ENCODE results near the gene AP3B1. TPM values are rescaled to one million over a fixed set of nuclear protein-coding genes. Genes with fewer than 3 reads are reported as not detected.

Gene AP3B1
- total RNA-seq, 6 donors from 2014 or later: 25.7 to 66.9 (median 37.8) TPM

GRCh38 chr5:77985247-77985646, 309.3 kb downstream of the AP3B1 start:
- Histone ChIP-seq H3K9me3 (no peaks in the 10 kb centered on the region), H3K4me3 (no peak overlapping the region), H3K27me3 (no peaks in the 10 kb centered on the region), H3K4me1 (no peaks in the 10 kb centered on the region), H3K36me3 (no peaks in the 10 kb centered on the region), H3K27ac (no peak overlapping the region)
- ATAC-seq (ENCODE audit: low FRiP score in 2 of 2) (no peak), DNase-seq (no peak)
- 31 to 71% methylated on average over 3 of the region's 3 CpGs for WGBS, 2 donors
- TF ChIP-seq POLR2AphosphoS5 (IDR thresholded peaks at IDR 0.05) (no peak), POLR2A (IDR thresholded peaks at IDR 0.05) (no peak), EP300 (IDR thresholded peaks at IDR 0.05) (no peak)
- TF ChIP-seq, protein P1, sequence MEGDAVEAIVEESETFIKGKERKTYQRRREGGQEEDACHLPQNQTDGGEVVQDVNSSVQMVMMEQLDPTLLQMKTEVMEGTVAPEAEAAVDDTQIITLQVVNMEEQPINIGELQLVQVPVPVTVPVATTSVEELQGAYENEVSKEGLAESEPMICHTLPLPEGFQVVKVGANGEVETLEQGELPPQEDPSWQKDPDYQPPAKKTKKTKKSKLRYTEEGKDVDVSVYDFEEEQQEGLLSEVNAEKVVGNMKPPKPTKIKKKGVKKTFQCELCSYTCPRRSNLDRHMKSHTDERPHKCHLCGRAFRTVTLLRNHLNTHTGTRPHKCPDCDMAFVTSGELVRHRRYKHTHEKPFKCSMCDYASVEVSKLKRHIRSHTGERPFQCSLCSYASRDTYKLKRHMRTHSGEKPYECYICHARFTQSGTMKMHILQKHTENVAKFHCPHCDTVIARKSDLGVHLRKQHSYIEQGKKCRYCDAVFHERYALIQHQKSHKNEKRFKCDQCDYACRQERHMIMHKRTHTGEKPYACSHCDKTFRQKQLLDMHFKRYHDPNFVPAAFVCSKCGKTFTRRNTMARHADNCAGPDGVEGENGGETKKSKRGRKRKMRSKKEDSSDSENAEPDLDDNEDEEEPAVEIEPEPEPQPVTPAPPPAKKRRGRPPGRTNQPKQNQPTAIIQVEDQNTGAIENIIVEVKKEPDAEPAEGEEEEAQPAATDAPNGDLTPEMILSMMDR (IDR thresholded peaks at IDR 0.05): no peak

DNA sequence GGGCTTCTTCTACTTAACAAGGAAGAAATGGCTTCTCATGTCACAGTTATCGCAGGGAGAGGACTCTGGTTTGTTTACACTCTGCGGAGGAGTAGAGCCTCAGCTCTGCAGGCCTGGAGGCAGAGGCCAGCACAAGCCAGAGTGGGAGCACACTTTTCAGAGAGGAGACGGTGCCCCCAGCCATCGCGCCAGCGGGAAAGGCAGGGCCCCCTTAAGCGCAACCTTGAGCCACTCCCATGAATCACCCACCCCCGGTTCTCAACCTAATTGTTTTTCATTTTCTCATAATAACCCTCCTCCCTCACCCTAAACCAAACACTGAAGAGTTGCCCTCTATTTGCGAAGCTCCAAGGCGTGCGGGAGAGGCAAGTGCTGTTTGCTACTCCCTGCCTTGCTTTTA, 309.9 kb downstream of the AP3B1 start:
- H3K27me3 ChIP-seq: no peaks in the 10 kb centered on the region
- ATAC-seq (ENCODE audit: low FRiP score in 2 of 2): no peak
- peak in 1 of 2 donors; percentile 46 for DNase-seq
- no peaks in the 10 kb centered on the region for H3K9me3 ChIP-seq
- H3K4me1 ChIP-seq: no peaks in the 10 kb centered on the region
- TF ChIP-seq EP300 (IDR thresholded peaks at IDR 0.05): no peak
- TF ChIP-seq POLR2A (IDR thresholded peaks at IDR 0.05): no peak
- TF ChIP-seq, protein P1 (IDR thresholded peaks at IDR 0.05): no peak
- no peak for TF ChIP-seq POLR2AphosphoS5 (IDR thresholded peaks at IDR 0.05)
- H3K27ac ChIP-seq: no peak overlapping the region
- H3K36me3 ChIP-seq: no peaks in the 10 kb centered on the region
- no peak overlapping the region for H3K4me3 ChIP-seq
- 48 to 53% methylated on average over 11 of the region's 11 CpGs for WGBS, 2 donors

DNA sequence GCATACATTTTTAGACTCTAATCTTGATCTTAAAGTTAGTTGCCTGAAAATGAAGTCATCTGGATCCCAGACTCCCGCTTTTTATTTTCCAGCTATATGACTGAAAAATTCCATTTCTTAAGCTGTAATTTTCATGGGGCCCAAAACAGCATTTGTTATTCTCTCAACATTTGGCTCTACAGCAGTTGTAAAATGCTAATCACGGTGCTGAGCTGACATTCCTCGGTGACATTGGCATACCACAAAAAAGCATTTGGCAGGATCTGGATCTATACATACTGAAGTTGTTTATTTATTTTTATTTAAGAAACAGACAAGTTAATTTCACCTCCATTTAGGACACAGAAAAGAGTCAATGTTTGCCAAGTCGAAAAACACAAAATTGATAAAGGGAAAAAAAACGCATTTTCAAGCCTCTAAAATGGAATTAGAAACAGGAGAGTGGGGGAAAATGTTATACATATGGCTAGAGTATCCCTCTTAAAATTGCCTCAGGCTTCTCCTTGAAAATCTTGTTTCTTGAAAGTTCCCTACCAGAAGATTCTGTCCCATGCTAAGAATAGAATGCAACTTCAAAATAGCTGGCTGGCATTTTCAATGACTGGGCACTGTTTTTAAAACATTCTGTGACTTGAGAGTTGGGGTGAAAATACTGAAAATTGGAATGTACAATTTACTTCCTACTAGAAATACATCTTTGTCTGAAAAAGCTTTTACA, 310.9 kb downstream of the AP3B1 start:
- H3K36me3 ChIP-seq: no peaks in the 10 kb centered on the region
- H3K4me3 ChIP-seq: no peak overlapping the region

DNA sequence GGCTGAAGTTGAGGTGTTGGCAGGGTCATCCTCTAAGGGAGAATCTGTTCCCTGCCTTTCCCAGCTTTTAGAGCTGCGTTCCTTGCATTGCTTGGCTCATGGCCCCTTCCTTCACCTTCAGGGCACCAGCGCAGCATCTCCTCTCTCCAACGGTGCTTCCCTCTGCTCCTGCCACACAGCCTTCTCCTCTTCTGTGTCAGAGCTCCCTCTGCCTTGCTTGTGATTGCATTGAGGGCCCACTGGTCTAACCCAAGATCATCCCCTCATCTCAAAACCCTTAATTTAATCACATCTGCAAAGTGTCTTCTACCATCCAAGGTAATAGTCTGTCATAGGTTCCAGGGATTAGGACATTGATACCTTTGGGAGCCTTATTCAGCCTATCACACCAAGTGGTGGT, 312.7 kb downstream of the AP3B1 start:
- TF ChIP-seq POLR2A (IDR thresholded peaks at IDR 0.05) (no peak), EP300 (IDR thresholded peaks at IDR 0.05) (no peak), POLR2AphosphoS5 (IDR thresholded peaks at IDR 0.05) (no peak)
- TF ChIP-seq, protein P1 (IDR thresholded peaks at IDR 0.05): no peak
- H3K9me3 ChIP-seq: no peaks in the 10 kb centered on the region
- no peak overlapping the region for H3K27ac ChIP-seq
- DNase-seq (no peak), ATAC-seq (ENCODE audit: low FRiP score in 2 of 2) (no peak)
- no peaks in the 10 kb centered on the region for H3K36me3 ChIP-seq
- no peak overlapping the region for H3K4me3 ChIP-seq
- H3K4me1 ChIP-seq: no peaks in the 10 kb centered on the region
- 79 to 81% methylated on average over 3 of the region's 3 CpGs for WGBS, 2 donors
- no peaks in the 10 kb centered on the region for H3K27me3 ChIP-seq

More for the DNA sequence above, 310.9 kb downstream of the AP3B1 start:
- 72 to 84% methylated on average over 5 of the region's 5 CpGs for WGBS, 2 donors
- DNase-seq (no peak), ATAC-seq (ENCODE audit: low FRiP score in 2 of 2) (no peak)
- Histone ChIP-seq H3K9me3 (no peaks in the 10 kb centered on the region), H3K27ac (no peak overlapping the region), H3K27me3 (no peaks in the 10 kb centered on the region), H3K4me1 (no peaks in the 10 kb centered on the region)
- TF ChIP-seq EP300 (IDR thresholded peaks at IDR 0.05): no peak
- TF ChIP-seq POLR2AphosphoS5 (IDR thresholded peaks at IDR 0.05): no peak
- TF ChIP-seq, protein P1 (IDR thresholded peaks at IDR 0.05): no peak
- no peak for TF ChIP-seq POLR2A (IDR thresholded peaks at IDR 0.05)

GRCh38 chr5:77974576-77974975, 319.9 kb downstream of the AP3B1 start:
- no peaks in the 10 kb centered on the region for H3K36me3 ChIP-seq
- H3K4me3 ChIP-seq: no peak overlapping the region
- ATAC-seq (ENCODE audit: low FRiP score in 2 of 2) (no peak), DNase-seq (no peak)
- no peaks in the 10 kb centered on the region for H3K9me3 ChIP-seq
- H3K4me1 ChIP-seq: peaks cover 14 to 19% (median 16%) of the 10 kb centered on the region in 4 donors
- no peak for TF ChIP-seq POLR2AphosphoS5 (IDR thresholded peaks at IDR 0.05)
- TF ChIP-seq, protein P1 (IDR thresholded peaks at IDR 0.05): no peak
- TF ChIP-seq POLR2A (IDR thresholded peaks at IDR 0.05): no peak
- TF ChIP-seq EP300 (IDR thresholded peaks at IDR 0.05): no peak
- H3K27ac ChIP-seq: no peak overlapping the region
- peaks cover 0 to 30% (median 6%) of the 10 kb centered on the region in 4 donors for H3K27me3 ChIP-seq

All from upper lobe of left lung (tissue), 6 donors.